Stomach (tissue), 9 donors: ENCODE data around the gene CLTCL1. TPM values are rescaled to one million over a fixed set of nuclear protein-coding genes. Genes with fewer than 3 reads are reported as not detected.

Source experiments
- DNase-seq, 2 donors: peaks; one replicate each; pipeline versions ENCODE4 v3.0.0 to v3.0.0-alpha.2; 2013 to 2019
- H3K27ac ChIP-seq, 5 donors: fragments of 200-600 bp in 4 of 5; sonication (generic) in 4 of 5; one replicate each; pipeline ENCODE4 v1.5.1; 2013 to 2019; ENCODE audit warnings: mild to moderate bottlenecking in 1 of 5, moderate library complexity in 1 of 5
- H3K27me3 ChIP-seq, 3 donors: fragments of 200-600 bp; sonication (generic); one replicate each; pipeline ENCODE4 v1.5.1; 2017 to 2019; ENCODE audit warnings: mixed run types in 1 of 3
- H3K36me3 ChIP-seq, 4 donors: fragments of 200-600 bp; sonication (generic); 1 replicate in 3 of 4; 2 replicates in 1 of 4; pipeline ENCODE4 v1.5.1; 2016 to 2019
- H3K4me1 ChIP-seq, 4 donors: fragments of 200-600 bp; sonication (generic); one replicate each; pipeline ENCODE4 v1.5.1; 2016 to 2019
- H3K4me3 ChIP-seq, 4 donors: fragments of 200-600 bp; sonication (generic) in 3 of 4; one replicate each; pipeline ENCODE4 v1.5.1; 2016 to 2019; ENCODE audit warnings: mild to moderate bottlenecking in 1 of 4
- H3K9me3 ChIP-seq, 4 donors: fragments of 200-600 bp; sonication (generic); one replicate each; pipeline ENCODE4 v1.5.1; 2016 to 2019
- EP300 ChIP-seq: sonication (generic); formaldehyde crosslinking; IDR thresholded peaks from one replicate; pipeline ENCODE4 v1.6.1; 2017; ENCODE audit warnings: antibody characterized with exemption
- POLR2A ChIP-seq, 4 donors: fragments of 450-650 bp; IDR thresholded peaks; one replicate each; pipeline ENCODE4 v1.6.1; 2016; ENCODE audit warnings: antibody characterized with exemption in 4 of 4, control low read depth in 2 of 4, mild to moderate bottlenecking in 1 of 4, moderate library complexity in 1 of 4
- POLR2AphosphoS5 ChIP-seq, 3 donors: sonication (generic); formaldehyde crosslinking; IDR thresholded peaks; one replicate each; pipeline ENCODE4 v1.6.1; 2016; ENCODE audit warnings: antibody characterized with exemption in 3 of 3
- whole genome bisulfite sequencing, 5 donors: extraction: QIAGEN DNeasy Blood & Tissue Kit in 3 of 5; methylation state at CpG; one replicate each; pipeline versions ENCODE4 v1.1.5 to v1.1.7; 2013 to 2018; 5-methylcytosine and 5-hydroxymethylcytosine counted together
- intact Hi-C: fragments of 100-400 bp; cut with DNase I; formaldehyde crosslinking; loops from one replicate; pipeline ENCODE4 v1.15.1; 2023; ENCODE audit warnings: low total_unique reads
- polyA plus RNA-seq, 3 donors: library from polyadenylated mRNA; stranded (reverse); fragments of 200-250 nt; gene quantifications; one replicate each; pipeline ENCODE4 v1.2.3, GENCODE V29; 2013
- total RNA-seq, 5 donors: library from RNA; depleted of rRNA; stranded (reverse); fragments of >200 nt; gene quantifications; one replicate each; pipeline versions ENCODE4 v1.1.0 to v1.2.3, GENCODE V29; 2014 to 2016
- TF ChIP-seq, protein P1 (sequence below), 7 experiments: fragments of 450-650 bp in 4 of 7; fragments of 200-600 bp in 3 of 7; sonication (generic) in 3 of 7; IDR thresholded peaks; one replicate each; pipeline ENCODE4 v1.5.1; 2016 to 2019; ENCODE audit warnings: antibody characterized with exemption in 7 of 7, control low read depth in 2 of 7, mild to moderate bottlenecking in 1 of 7
- donor health status: healthy with polysubstance abuse.
- donor health status: Bipolar disorder and iron deficiency.
- donor health status: healthy.

Gene CLTCL1
- total and polyA plus RNA-seq, 8 donors, result 3.0 to 10.1 (median 4.7) TPM

DNA sequence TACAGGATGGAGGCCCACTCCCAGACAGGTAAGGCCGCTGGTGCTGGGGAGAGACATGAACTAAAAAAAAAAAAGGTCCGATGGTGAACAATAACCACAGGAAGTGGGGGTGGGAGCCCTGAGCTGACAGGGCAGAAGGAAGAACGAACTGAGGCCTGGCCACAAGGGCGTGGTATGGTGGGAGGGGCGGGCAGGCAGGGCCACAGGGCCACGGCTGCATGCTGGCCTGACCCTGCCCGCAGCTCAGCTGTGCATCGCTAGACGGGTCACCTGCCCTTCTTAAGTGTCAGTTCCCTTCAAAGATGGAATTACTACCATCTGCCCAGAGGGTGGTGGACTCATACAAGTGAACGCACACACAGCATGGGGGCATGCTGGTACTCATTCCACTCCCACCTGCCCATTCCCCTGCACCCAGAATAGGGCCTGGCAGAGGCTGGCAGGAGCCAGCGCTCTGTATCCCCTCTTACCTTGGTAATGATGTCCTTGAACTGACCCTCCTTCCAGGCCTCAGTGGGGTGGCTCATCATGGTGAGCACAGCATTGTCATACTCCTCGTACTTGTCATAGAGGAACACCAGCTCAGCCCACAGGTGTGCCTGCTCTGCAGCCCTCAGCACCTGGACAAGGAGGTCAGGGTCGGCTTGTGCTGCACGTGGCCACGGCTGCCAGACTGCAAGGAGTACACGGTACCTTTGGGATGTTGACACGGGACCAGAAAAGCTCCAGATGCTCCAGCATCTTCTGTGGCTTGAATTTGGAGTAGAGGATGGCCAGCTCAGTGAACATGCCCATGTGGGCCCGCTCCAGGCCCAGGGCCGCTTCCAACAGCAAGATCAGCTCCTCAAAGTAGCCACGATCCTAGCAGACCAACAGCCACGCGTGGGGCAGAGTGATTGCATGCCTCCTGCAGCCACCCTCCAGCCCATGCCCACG lies 95.5 kb downstream of the CLTCL1 start:
- Histone ChIP-seq H3K27me3 (no peaks in the 10 kb centered on the region), H3K4me1 (no peaks in the 10 kb centered on the region), H3K27ac (no peak overlapping the region), H3K9me3 (no peaks in the 10 kb centered on the region), H3K4me3 (no peak overlapping the region), H3K36me3 (peaks cover 0 to 57% (median 27%) of the 10 kb centered on the region in 4 donors)
- no peak for DNase-seq
- intact Hi-C loops, result no loop called here
- 83 to 88% (median 85%) methylated on average over 15 to 23 of the region's 23 CpGs for WGBS, 5 donors
- no peak for TF ChIP-seq EP300
- TF ChIP-seq, protein P1, sequence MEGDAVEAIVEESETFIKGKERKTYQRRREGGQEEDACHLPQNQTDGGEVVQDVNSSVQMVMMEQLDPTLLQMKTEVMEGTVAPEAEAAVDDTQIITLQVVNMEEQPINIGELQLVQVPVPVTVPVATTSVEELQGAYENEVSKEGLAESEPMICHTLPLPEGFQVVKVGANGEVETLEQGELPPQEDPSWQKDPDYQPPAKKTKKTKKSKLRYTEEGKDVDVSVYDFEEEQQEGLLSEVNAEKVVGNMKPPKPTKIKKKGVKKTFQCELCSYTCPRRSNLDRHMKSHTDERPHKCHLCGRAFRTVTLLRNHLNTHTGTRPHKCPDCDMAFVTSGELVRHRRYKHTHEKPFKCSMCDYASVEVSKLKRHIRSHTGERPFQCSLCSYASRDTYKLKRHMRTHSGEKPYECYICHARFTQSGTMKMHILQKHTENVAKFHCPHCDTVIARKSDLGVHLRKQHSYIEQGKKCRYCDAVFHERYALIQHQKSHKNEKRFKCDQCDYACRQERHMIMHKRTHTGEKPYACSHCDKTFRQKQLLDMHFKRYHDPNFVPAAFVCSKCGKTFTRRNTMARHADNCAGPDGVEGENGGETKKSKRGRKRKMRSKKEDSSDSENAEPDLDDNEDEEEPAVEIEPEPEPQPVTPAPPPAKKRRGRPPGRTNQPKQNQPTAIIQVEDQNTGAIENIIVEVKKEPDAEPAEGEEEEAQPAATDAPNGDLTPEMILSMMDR (IDR thresholded peaks at IDR 0.05), result no peak
- TF ChIP-seq POLR2A (IDR thresholded peaks at IDR 0.05), result no peak
- no peak for TF ChIP-seq POLR2AphosphoS5 (IDR thresholded peaks at IDR 0.05)

- H3K4me3 ChIP-seq, result no peak overlapping the region
- intact Hi-C loops, result no loop called here
- H3K27me3 ChIP-seq, result no peaks in the 10 kb centered on the region
- H3K27ac ChIP-seq, result no peak overlapping the region
- WGBS, 5 donors, result 93 to 95% (median 94%) methylated on average over 9 to 16 of the region's 16 CpGs
- TF ChIP-seq EP300 (no peak), POLR2A (IDR thresholded peaks at IDR 0.05) (no peak), POLR2AphosphoS5 (IDR thresholded peaks at IDR 0.05) (no peak)
- TF ChIP-seq, protein P1 (IDR thresholded peaks at IDR 0.05), result no peak
- H3K9me3 ChIP-seq, result no peaks in the 10 kb centered on the region
- DNase-seq, result no peak
- H3K4me1 ChIP-seq, result no peaks in the 10 kb centered on the region
- peaks cover 0 to 49% (median 26%) of the 10 kb centered on the region in 4 donors for H3K36me3 ChIP-seq
Measured at GRCh38 chr22:19194766-19195536, 96.6 kb downstream of the CLTCL1 start.

GRCh38 chr22:19193879-19194278 lies 97.6 kb downstream of the CLTCL1 start:
- Histone ChIP-seq H3K4me3 (no peak overlapping the region), H3K27ac (no peak overlapping the region), H3K9me3 (no peaks in the 10 kb centered on the region), H3K27me3 (no peaks in the 10 kb centered on the region), H3K36me3 (peaks cover 0 to 39% (median 22%) of the 10 kb centered on the region in 4 donors), H3K4me1 (no peaks in the 10 kb centered on the region)
- no peak for DNase-seq
- 91 to 97% (median 95%) methylated on average over 6 of the region's 6 CpGs for WGBS, 5 donors
- intact Hi-C loops, result no loop called here
- TF ChIP-seq, protein P1 (IDR thresholded peaks at IDR 0.05), result no peak
- no peak for TF ChIP-seq POLR2A (IDR thresholded peaks at IDR 0.05)
- TF ChIP-seq EP300, result no peak
- TF ChIP-seq POLR2AphosphoS5 (IDR thresholded peaks at IDR 0.05), result no peak

- no peak for TF ChIP-seq EP300
- no peak for TF ChIP-seq POLR2AphosphoS5 (IDR thresholded peaks at IDR 0.05)
- TF ChIP-seq, protein P1 (IDR thresholded peaks at IDR 0.05), result no peak
- TF ChIP-seq POLR2A (IDR thresholded peaks at IDR 0.05), result no peak
- Histone ChIP-seq H3K9me3 (no peaks in the 10 kb centered on the region), H3K4me3 (no peak overlapping the region), H3K36me3 (peaks cover 0 to 18% (median 7%) of the 10 kb centered on the region in 4 donors), H3K27me3 (no peaks in the 10 kb centered on the region), H3K27ac (no peak overlapping the region), H3K4me1 (no peaks in the 10 kb centered on the region)
- intact Hi-C loops, result loop anchor here (10.0 kb wide), 1 partner anchor 267 kb away; no protein-coding TSS in a partner anchor
- DNase-seq, result no peak
- 80 to 94% (median 85%) methylated on average over 4 to 6 of the region's 6 CpGs for WGBS, 5 donors
Measured at GRCh38 chr22:19187716-19188563, 103.6 kb downstream of the CLTCL1 start.
